Hepatocyte (in vitro differentiated cells): ENCODE measurements around the gene EREG.

Experiments
- EZH2phosphoT487 ChIP-seq: fragments of 200-600 bp; sonication (generic); IDR thresholded peaks from one replicate; pipeline ENCODE4 v1.6.1; 2018; ENCODE audit warnings: antibody characterized with exemption, mild to moderate bottlenecking, low read depth, moderate library complexity; ENCODE audit not compliant: unreplicated experiment, severe bottlenecking
- TF ChIP-seq, protein P1 (sequence below): fragments of 200-600 bp; sonication (generic); IDR thresholded peaks from 2 replicates; pipeline ENCODE4 v1.5.1; 2016; ENCODE audit warnings: antibody characterized with exemption, mild to moderate bottlenecking; ENCODE audit not compliant: poor library complexity

DNA sequence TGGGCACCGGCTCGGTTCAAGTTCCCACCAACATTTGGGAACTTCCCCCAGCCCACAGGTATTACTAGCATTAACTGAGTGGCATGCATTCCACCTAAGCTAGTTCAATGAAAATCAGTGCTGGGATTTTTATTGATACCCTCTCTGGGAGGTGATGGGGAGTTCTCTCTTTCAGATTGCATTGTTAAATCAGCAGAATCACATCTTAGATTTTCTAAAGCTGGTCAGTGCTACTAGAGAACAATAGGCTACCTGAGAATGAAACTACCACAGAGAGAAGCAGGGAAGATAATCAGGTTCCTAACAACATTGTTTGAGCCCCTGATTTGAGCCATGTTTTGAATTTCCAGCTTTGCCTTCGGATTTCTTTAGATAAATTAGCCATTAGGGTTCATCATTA is 40.7 kb upstream of the EREG start:
- TF ChIP-seq, protein P1, sequence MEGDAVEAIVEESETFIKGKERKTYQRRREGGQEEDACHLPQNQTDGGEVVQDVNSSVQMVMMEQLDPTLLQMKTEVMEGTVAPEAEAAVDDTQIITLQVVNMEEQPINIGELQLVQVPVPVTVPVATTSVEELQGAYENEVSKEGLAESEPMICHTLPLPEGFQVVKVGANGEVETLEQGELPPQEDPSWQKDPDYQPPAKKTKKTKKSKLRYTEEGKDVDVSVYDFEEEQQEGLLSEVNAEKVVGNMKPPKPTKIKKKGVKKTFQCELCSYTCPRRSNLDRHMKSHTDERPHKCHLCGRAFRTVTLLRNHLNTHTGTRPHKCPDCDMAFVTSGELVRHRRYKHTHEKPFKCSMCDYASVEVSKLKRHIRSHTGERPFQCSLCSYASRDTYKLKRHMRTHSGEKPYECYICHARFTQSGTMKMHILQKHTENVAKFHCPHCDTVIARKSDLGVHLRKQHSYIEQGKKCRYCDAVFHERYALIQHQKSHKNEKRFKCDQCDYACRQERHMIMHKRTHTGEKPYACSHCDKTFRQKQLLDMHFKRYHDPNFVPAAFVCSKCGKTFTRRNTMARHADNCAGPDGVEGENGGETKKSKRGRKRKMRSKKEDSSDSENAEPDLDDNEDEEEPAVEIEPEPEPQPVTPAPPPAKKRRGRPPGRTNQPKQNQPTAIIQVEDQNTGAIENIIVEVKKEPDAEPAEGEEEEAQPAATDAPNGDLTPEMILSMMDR: no peak
- no peak for TF ChIP-seq EZH2phosphoT487
